Breast epithelium (tissue), 3 donors: ENCODE measurements around the gene FLNB.

ENCODE experiments used
- CTCF ChIP-seq, 3 donors: fragments of 450-650 bp; IDR thresholded peaks; one replicate each; pipeline ENCODE4 v1.5.1; 2016 to 2017; ENCODE audit warnings: antibody characterized with exemption in 3 of 3, mild to moderate bottlenecking in 3 of 3, moderate library complexity in 3 of 3
- POLR2A ChIP-seq: fragments of 450-650 bp; IDR thresholded peaks from one replicate; pipeline ENCODE4 v1.6.1; 2016; ENCODE audit warnings: antibody characterized with exemption, mild to moderate bottlenecking, moderate library complexity

DNA sequence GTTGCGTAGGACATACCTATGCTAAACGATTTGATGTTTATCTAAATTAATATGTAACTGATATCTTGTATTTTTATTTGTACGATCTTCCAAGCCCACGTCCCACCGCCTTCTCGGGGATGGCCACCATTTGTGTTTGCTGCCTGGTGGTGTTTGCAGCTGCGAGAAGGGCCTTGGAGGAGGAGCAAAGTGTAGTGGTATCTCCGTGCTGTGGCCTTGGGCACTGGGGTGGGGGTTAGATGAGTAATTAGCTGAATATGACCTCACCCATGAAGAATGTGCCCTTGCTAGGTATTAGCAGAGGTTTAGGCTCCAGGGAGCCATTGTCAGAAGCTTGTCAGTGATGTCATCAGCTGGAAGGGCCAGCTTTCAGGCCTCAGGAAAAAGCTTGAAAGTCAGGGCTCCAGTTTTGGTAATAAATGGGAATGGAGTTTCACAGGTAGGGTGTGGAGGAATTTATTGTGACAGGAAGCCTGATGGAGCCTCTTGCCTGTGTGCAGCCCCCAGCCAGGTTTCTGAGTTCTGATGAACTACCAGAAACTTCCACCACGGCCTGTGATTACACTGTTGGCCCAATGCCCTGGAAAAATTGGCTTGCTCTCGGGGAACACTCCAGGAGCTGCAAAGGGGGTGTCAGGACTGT, 41.0 kb downstream of the FLNB start:
- no peak for TF ChIP-seq CTCF (IDR thresholded peaks at IDR 0.05)
- no peak for TF ChIP-seq POLR2A
